ENCODE results near the gene RASSF8. TPM values are rescaled to one million over a fixed set of nuclear protein-coding genes. Genes with fewer than 3 reads are reported as not detected.

The RASSF8 gene
- total RNA-seq, 3 donors from 2014 or later = 42.6 to 52.1 (median 47.5) TPM

- no peak overlapping the region for H3K4me3 ChIP-seq
- no peaks in the 10 kb centered on the region for H3K9me3 ChIP-seq
- no peak for DNase-seq (ENCODE audit: low spot score in 2 of 2)
- H3K4me1 ChIP-seq = peaks cover 0 to 4% of the 10 kb centered on the region in 2 donors
- no peaks in the 10 kb centered on the region for H3K27me3 ChIP-seq
- no peak for TF ChIP-seq POLR2A (IDR thresholded peaks at IDR 0.05)
- no peak for TF ChIP-seq CTCF (IDR thresholded peaks at IDR 0.05)
- no peak for TF ChIP-seq POLR2AphosphoS5 (IDR thresholded peaks at IDR 0.05)
- intact Hi-C loops (cut with DNase I; ENCODE audit: low total_unique reads) = no loop called here
- H3K27ac ChIP-seq = no peak overlapping the region
- no peaks in the 10 kb centered on the region for H3K36me3 ChIP-seq
These were observed 84.9 kb downstream of the RASSF8 start for GRCh38 chr12:26043135-26044006.

- Histone ChIP-seq H3K4me3 (no peak overlapping the region), H3K9me3 (no peaks in the 10 kb centered on the region), H3K27me3 (no peaks in the 10 kb centered on the region), H3K27ac (no peak overlapping the region), H3K4me1 (peaks cover 0 to 4% of the 10 kb centered on the region in 2 donors), H3K36me3 (no peaks in the 10 kb centered on the region)
- no peak for DNase-seq (ENCODE audit: low spot score in 2 of 2)
- intact Hi-C loops (cut with DNase I; ENCODE audit: low total_unique reads) = no loop called here
- TF ChIP-seq CTCF (IDR thresholded peaks at IDR 0.05) = no peak
- TF ChIP-seq POLR2AphosphoS5 (IDR thresholded peaks at IDR 0.05) = no peak
- no peak for TF ChIP-seq POLR2A (IDR thresholded peaks at IDR 0.05)
These were observed 85.5 kb downstream of the RASSF8 start for GRCh38 chr12:26044007-26044394.

GRCh38 chr12:26044592-26044991 is 86.1 kb downstream of the RASSF8 start:
- Histone ChIP-seq H3K36me3 (no peaks in the 10 kb centered on the region), H3K4me1 (peaks cover 0 to 4% of the 10 kb centered on the region in 2 donors)

GRCh38 chr12:26046203-26046602 is 87.7 kb downstream of the RASSF8 start:
- peaks cover 0 to 4% of the 10 kb centered on the region in 2 donors for H3K4me1 ChIP-seq
- no peak for DNase-seq (ENCODE audit: low spot score in 2 of 2)
- H3K9me3 ChIP-seq = no peaks in the 10 kb centered on the region
- H3K27ac ChIP-seq = no peak overlapping the region
- TF ChIP-seq CTCF (IDR thresholded peaks at IDR 0.05) (no peak), POLR2A (IDR thresholded peaks at IDR 0.05) (no peak), POLR2AphosphoS5 (IDR thresholded peaks at IDR 0.05) (no peak)
- H3K36me3 ChIP-seq = no peaks in the 10 kb centered on the region
- H3K4me3 ChIP-seq = no peak overlapping the region
- no peaks in the 10 kb centered on the region for H3K27me3 ChIP-seq
- intact Hi-C loops (cut with DNase I; ENCODE audit: low total_unique reads) = no loop called here

More at GRCh38 chr12:26044592-26044991, 86.1 kb downstream of the RASSF8 start:
- Histone ChIP-seq H3K27ac (no peak overlapping the region), H3K27me3 (no peaks in the 10 kb centered on the region), H3K4me3 (no peak overlapping the region), H3K9me3 (no peaks in the 10 kb centered on the region)
- TF ChIP-seq POLR2AphosphoS5 (IDR thresholded peaks at IDR 0.05) (no peak), CTCF (IDR thresholded peaks at IDR 0.05) (no peak), POLR2A (IDR thresholded peaks at IDR 0.05) (no peak)
- intact Hi-C loops (cut with DNase I; ENCODE audit: low total_unique reads) = no loop called here
- no peak for DNase-seq (ENCODE audit: low spot score in 2 of 2)

GRCh38 chr12:26046906-26047305 is 88.4 kb downstream of the RASSF8 start:
- H3K4me3 ChIP-seq = no peak overlapping the region
- no peak for DNase-seq (ENCODE audit: low spot score in 2 of 2)
- peaks cover 0 to 4% of the 10 kb centered on the region in 2 donors for H3K4me1 ChIP-seq
- H3K27me3 ChIP-seq = no peaks in the 10 kb centered on the region
- no peaks in the 10 kb centered on the region for H3K9me3 ChIP-seq
- intact Hi-C loops (cut with DNase I; ENCODE audit: low total_unique reads) = no loop called here
- no peaks in the 10 kb centered on the region for H3K36me3 ChIP-seq
- H3K27ac ChIP-seq = no peak overlapping the region
- TF ChIP-seq CTCF (IDR thresholded peaks at IDR 0.05) (no peak), POLR2A (IDR thresholded peaks at IDR 0.05) (no peak), POLR2AphosphoS5 (IDR thresholded peaks at IDR 0.05) (no peak)
